Measurements from ENCODE around the gene RNF13.

GRCh38 chr3:149942409-149942808, 129.4 kb downstream of the RNF13 start:
- TF ChIP-seq POLR2AphosphoS5 (IDR thresholded peaks at IDR 0.05; ENCODE audit: low read depth) = no peak
- TF ChIP-seq CTCF (IDR thresholded peaks at IDR 0.05; ENCODE audit: insufficient read depth, low read length) = no peak
- TF ChIP-seq, protein P1, sequence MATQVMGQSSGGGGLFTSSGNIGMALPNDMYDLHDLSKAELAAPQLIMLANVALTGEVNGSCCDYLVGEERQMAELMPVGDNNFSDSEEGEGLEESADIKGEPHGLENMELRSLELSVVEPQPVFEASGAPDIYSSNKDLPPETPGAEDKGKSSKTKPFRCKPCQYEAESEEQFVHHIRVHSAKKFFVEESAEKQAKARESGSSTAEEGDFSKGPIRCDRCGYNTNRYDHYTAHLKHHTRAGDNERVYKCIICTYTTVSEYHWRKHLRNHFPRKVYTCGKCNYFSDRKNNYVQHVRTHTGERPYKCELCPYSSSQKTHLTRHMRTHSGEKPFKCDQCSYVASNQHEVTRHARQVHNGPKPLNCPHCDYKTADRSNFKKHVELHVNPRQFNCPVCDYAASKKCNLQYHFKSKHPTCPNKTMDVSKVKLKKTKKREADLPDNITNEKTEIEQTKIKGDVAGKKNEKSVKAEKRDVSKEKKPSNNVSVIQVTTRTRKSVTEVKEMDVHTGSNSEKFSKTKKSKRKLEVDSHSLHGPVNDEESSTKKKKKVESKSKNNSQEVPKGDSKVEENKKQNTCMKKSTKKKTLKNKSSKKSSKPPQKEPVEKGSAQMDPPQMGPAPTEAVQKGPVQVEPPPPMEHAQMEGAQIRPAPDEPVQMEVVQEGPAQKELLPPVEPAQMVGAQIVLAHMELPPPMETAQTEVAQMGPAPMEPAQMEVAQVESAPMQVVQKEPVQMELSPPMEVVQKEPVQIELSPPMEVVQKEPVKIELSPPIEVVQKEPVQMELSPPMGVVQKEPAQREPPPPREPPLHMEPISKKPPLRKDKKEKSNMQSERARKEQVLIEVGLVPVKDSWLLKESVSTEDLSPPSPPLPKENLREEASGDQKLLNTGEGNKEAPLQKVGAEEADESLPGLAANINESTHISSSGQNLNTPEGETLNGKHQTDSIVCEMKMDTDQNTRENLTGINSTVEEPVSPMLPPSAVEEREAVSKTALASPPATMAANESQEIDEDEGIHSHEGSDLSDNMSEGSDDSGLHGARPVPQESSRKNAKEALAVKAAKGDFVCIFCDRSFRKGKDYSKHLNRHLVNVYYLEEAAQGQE (IDR thresholded peaks at IDR 0.05; ENCODE audit: insufficient replicate concordance, low read depth) = no peak
- TF ChIP-seq SPI1 (IDR thresholded peaks at IDR 0.05; ENCODE audit: borderline replicate concordance, low read depth) = no peak

Data from HL-60 (cell line).